GM21619 (cell line): ENCODE results near the gene ARFRP1.
"Not testable (repeated sequence)": the region's sequence is repeated elsewhere in the genome, so short reads cannot be mapped to it uniquely, and the experiment has no call there.

Source experiments
- ATAC-seq: cut with Tn5 transposase; IDR thresholded peaks from one replicate; pipeline ENCODE4 v1.9.1; 2021; ENCODE audit not compliant: unreplicated experiment

The ARFRP1 gene

GRCh38 chr20:63678667-63679465 lies 28.9 kb downstream of the ARFRP1 start:
- no peak for ATAC-seq

GRCh38 chr20:63678071-63678470 lies 29.7 kb downstream of the ARFRP1 start:
- no peak for ATAC-seq

DNA sequence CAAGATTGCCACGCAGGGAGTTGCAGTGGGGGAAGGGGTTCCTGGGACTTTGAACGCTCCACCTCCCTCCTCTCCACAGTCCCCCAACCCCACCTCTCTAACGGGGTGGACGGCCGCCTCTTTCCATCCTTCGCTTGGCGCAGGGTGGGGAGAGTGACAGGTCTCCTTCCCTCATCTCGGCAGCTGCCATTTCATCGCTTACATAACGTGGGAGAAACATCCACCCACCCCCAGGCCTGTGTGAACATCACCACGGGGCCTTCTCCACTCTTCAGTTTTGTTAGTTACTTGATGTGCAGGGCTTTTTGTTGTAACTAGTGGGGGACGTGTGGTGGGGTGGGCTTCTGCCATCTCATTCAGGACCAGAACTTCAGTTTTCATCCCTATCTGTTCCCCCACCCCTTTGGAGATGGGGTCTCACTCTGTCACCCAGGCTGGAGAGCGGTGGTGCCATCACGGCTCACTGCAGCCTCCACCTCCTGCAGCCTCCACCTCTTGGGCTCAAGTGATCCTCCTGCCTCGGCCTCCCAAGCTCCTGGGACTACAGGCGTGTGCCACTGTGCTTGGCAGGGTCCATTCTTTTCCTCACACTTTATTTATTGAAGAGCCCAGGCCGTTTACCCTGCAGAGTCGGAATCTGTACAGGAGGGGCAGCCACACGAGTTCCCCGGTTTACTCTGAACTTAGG lies 32.0 kb downstream of the ARFRP1 start:
- ATAC-seq, result no peak

- no peak for ATAC-seq
These were observed 33.8 kb downstream of the ARFRP1 start for GRCh38 chr20:63673951-63674350.

DNA sequence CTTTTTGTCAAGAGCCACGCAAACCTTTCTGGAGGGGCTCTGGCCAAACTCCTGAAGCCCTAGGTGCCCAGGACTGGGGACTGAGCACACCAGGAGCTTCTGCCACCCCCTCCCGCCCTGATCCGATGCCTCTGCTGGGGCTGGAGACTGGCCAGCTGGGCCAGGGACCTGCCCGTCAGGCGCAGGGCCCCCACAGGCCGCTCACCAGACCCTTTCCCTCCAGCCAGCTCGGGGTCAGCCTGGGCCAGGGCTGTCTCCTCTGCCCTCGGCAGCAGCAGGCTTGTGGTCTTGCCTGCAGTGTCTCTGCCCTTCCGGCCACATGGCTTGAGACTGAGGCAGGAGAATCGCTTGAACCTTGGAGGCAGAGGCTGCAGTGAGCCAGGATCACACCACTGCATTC lies 35.1 kb downstream of the ARFRP1 start:
- ATAC-seq, result no peak

GRCh38 chr20:63671695-63672094 lies 36.1 kb downstream of the ARFRP1 start:
- ATAC-seq, result not testable (repeated sequence)

GRCh38 chr20:63668351-63668750 lies 39.4 kb downstream of the ARFRP1 start:
- no peak for ATAC-seq

DNA sequence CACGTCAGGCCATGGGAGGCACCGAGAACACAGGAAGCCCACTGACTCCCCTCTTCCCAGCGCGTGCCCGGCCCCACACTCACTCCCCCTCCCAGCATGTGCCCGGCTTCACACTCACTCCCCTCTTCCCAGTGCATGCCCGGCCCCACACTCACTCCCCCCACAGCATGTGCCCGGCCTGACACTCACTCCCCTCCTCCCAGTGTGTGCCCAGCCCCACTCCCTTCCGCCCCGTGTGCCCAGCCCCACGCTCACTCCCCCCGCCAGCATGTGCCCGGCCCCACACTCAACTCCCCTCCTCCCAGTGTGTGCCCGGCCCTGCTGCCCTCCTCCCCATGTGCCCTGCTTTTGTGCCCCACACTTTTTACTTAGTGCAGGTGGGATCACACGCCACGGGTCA lies 39.9 kb downstream of the ARFRP1 start:
- ATAC-seq, result no peak

DNA sequence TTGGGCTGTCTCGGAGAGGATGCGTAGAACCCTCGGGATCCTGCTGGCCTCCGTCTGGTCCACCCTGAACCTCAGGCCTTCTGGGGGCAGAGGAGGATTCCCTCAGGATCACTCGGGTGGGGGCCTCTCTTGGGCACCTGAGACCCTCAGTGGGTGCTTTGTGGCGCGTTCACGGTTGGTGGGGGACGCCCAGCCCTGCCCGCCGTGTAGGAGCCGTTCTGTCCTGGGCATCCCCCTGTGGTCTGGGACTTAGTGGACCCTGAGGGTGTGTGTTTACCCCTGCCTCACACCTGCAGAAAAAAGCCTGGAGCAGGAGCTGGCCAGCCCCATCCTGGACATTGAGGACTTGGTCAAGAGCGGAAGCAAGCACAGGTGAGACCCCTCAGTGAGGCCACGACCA lies 42.1 kb downstream of the ARFRP1 start:
- ATAC-seq, result no peak

GRCh38 chr20:63664861-63665594 lies 42.7 kb downstream of the ARFRP1 start:
- no peak for ATAC-seq

- ATAC-seq, result no peak
These were observed 43.5 kb downstream of the ARFRP1 start for GRCh38 chr20:63664143-63664851.

- ATAC-seq, result no peak
These were observed 44.3 kb downstream of the ARFRP1 start for GRCh38 chr20:63663332-63664066.

DNA sequence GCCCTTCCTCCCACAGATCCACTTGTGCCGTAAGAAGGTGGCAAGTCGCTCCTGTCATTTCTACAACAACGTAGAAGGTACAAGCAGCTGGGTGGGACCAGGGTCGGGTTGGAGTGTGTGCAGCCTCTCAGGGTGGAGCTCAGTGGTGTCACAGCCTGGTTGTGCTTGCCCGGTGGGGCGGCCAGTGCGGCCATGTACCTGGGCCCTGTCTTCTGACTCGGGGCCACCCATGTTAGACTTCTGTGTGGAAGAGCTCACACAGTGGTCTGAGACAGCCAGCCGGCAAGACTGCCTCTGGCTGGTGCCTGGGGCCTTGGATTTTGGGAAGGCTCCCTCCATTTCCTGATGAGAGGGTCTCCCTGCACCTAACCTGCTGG lies 45.0 kb downstream of the ARFRP1 start:
- no peak for ATAC-seq

GRCh38 chr20:63661959-63662812 lies 45.6 kb downstream of the ARFRP1 start:
- no peak for ATAC-seq

GRCh38 chr20:63661108-63661507 lies 46.7 kb downstream of the ARFRP1 start:
- no peak for ATAC-seq

- no peak for ATAC-seq
These were observed 47.2 kb downstream of the ARFRP1 start for GRCh38 chr20:63660622-63661021.

DNA sequence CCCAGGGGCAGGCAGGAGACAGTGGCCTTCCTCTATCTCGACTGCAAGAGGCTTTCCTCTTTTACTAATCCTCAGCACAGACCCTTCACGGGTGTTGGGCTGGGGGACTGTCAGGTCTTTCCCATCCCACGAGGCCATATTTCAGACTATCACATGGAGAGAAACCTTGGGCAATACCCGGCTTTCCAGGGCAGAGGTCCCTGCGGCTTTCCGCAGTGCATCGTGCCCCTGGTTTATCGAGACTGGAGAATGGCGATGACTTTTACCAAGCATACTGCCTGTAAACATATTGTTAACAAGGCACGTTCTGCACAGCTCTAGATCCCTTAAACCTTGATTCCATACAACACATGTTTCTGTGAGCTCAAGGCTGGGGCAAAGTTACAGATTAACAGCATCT lies 47.6 kb downstream of the ARFRP1 start:
- not testable (repeated sequence) for ATAC-seq

DNA sequence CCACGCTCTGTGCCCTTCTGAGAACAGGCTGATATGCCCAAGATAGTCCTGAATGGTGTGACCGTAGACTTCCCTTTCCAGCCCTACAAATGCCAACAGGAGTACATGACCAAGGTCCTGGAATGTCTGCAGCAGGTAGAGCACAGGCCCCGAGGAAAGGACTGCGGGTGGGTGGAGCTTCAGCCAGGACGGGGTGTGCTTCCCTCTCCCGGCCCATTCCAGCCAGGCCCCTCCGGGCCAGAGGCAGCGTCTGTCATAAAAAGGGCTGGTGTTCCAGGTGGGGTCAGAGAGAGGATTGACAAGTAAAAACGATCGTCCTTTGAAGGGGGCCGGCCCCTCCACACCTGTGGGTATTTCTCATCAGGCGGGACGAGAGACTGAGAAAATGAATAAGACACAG lies 48.4 kb downstream of the ARFRP1 start:
- ATAC-seq, result no peak

DNA sequence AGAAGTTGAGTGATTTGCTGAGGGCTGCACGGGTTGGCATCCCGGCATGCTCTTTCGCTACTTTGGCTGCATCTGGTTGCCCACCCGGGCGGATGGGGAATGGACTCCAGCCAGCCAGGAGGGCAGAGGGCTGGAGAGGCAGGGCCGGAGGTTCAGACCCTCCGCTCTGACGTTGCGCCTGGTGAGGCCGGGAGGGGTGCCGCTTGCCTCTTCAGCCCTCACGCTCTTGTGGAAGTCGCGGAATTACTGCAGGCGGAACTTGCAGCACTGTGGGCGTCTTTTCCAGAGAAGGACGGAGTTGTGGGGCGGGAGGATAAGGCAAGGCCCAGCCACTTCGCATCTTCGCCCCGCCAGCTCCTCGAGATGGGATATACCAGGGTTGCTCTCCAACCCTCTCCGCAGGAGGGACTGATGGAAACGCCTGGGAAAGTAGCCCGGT lies 49.0 kb downstream of the ARFRP1 start:
- ATAC-seq, result peak; percentile 22
